CD4-positive, alpha-beta T cell treated with Interferon alpha-2 for 1 hour (primary cell): ENCODE data around the gene TOR1AIP1.
A peak's percentile ranks its signal among the peaks of the same experiment; 100 is the strongest.

ENCODE experiments used
- DNase-seq, 2 donors: peaks; one replicate each; pipeline ENCODE4 v3.0.0-alpha.2; 2020 to 2022

The TOR1AIP1 gene

GRCh38 chr1:179883040-179883744 is 1.1 kb downstream of the TOR1AIP1 start:
- peak; percentile 46 to 70 for DNase-seq

- DNase-seq: peak; percentile 67 to 83
These were observed 1.7 kb downstream of the TOR1AIP1 start for GRCh38 chr1:179883745-179884138.

GRCh38 chr1:179888071-179888470 is 6.0 kb downstream of the TOR1AIP1 start:
- no peak for DNase-seq

- no peak for DNase-seq
These were observed 7.5 kb downstream of the TOR1AIP1 start for GRCh38 chr1:179889589-179889988.

- DNase-seq: no peak
These were observed 28.8 kb downstream of the TOR1AIP1 start for GRCh38 chr1:179910934-179911333.

- DNase-seq: no peak
These were observed 29.7 kb downstream of the TOR1AIP1 start for GRCh38 chr1:179911812-179912211.

GRCh38 chr1:179917601-179918429 is 35.7 kb downstream of the TOR1AIP1 start:
- no peak for DNase-seq

- no peak for DNase-seq
These were observed 39.4 kb downstream of the TOR1AIP1 start for GRCh38 chr1:179921472-179921871.

GRCh38 chr1:179921981-179922872 is 40.1 kb downstream of the TOR1AIP1 start:
- DNase-seq: no peak

- no peak for DNase-seq
These were observed 40.9 kb downstream of the TOR1AIP1 start for GRCh38 chr1:179923029-179923428.

GRCh38 chr1:179924268-179924667 is 42.2 kb downstream of the TOR1AIP1 start:
- no peak for DNase-seq

GRCh38 chr1:179925302-179925701 is 43.2 kb downstream of the TOR1AIP1 start:
- DNase-seq: no peak

GRCh38 chr1:179925922-179926849 is 44.1 kb downstream of the TOR1AIP1 start:
- no peak for DNase-seq

- no peak for DNase-seq
These were observed 44.7 kb downstream of the TOR1AIP1 start for GRCh38 chr1:179926850-179927205.

GRCh38 chr1:179929955-179930798 is 48.1 kb downstream of the TOR1AIP1 start:
- DNase-seq: no peak

- no peak for DNase-seq
These were observed 48.8 kb downstream of the TOR1AIP1 start for GRCh38 chr1:179930867-179931266.

GRCh38 chr1:179933219-179933618 is 51.1 kb downstream of the TOR1AIP1 start:
- DNase-seq: no peak

GRCh38 chr1:179935909-179936496 is 53.9 kb downstream of the TOR1AIP1 start:
- no peak for DNase-seq

- no peak for DNase-seq
These were observed 55.7 kb downstream of the TOR1AIP1 start for GRCh38 chr1:179937668-179938254.

GRCh38 chr1:179938752-179939151 is 56.7 kb downstream of the TOR1AIP1 start:
- DNase-seq: no peak
